Measurements from ENCODE around the gene PPP1R26.

DNA sequence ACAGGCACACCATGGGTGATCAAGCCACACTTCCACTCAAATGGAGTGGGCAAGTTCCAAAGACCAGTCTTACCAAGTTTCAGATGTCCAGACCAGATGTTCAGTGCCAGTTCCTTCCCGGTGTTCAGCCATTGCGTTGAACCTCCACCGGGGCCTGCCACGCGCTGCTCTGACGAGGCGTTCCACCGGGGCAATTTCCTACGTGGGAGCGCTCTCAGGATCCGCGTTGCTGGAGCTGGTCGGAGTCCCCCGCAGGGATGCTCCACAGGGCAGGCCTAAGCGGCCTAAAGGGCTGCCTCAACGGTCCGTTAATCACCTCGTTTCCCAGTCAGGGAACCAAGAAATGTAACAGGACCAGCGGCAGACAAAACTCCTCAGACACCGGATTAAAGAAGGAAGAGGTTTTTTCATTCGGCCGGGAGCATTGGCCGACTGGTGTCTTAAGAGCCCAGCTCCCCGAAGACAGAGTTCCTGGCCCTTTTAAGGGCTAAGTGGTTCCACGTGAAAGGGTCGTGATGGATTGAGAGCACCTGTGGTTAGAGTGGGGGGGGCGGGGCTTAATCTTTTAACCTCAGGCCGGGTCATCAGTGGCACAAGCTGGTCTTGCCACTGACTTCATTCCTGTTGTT is 35.7 kb upstream of the PPP1R26 start:
- TF ChIP-seq, protein P1, sequence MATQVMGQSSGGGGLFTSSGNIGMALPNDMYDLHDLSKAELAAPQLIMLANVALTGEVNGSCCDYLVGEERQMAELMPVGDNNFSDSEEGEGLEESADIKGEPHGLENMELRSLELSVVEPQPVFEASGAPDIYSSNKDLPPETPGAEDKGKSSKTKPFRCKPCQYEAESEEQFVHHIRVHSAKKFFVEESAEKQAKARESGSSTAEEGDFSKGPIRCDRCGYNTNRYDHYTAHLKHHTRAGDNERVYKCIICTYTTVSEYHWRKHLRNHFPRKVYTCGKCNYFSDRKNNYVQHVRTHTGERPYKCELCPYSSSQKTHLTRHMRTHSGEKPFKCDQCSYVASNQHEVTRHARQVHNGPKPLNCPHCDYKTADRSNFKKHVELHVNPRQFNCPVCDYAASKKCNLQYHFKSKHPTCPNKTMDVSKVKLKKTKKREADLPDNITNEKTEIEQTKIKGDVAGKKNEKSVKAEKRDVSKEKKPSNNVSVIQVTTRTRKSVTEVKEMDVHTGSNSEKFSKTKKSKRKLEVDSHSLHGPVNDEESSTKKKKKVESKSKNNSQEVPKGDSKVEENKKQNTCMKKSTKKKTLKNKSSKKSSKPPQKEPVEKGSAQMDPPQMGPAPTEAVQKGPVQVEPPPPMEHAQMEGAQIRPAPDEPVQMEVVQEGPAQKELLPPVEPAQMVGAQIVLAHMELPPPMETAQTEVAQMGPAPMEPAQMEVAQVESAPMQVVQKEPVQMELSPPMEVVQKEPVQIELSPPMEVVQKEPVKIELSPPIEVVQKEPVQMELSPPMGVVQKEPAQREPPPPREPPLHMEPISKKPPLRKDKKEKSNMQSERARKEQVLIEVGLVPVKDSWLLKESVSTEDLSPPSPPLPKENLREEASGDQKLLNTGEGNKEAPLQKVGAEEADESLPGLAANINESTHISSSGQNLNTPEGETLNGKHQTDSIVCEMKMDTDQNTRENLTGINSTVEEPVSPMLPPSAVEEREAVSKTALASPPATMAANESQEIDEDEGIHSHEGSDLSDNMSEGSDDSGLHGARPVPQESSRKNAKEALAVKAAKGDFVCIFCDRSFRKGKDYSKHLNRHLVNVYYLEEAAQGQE (IDR thresholded peaks at IDR 0.05; ENCODE audit: insufficient read depth in 1 of 2, low read depth in 2 of 2, low read length in 2 of 2), result no peak
- TF ChIP-seq SIN3A (IDR thresholded peaks at IDR 0.05; ENCODE audit: borderline replicate concordance, insufficient read depth, low read length), result no peak
- TF ChIP-seq POLR2AphosphoS5 (IDR thresholded peaks at IDR 0.05; ENCODE audit: low read depth, low read length), result no peak
